Brain microvascular endothelial cell (primary cell): ENCODE measurements around the gene MAPRE2.
"Not testable (repeated sequence)": the region's sequence is repeated elsewhere in the genome, so short reads cannot be mapped to it uniquely, and the experiment has no call there.

Experiments used
- DNase-seq: peaks from one replicate; pipeline ENCODE4 v3.0.0-alpha.2; 2020
- H3K27ac ChIP-seq: fragments of 250-450 bp; sonication (Bioruptor Pico); 2 replicates; pipeline ENCODE4 v1.5.1; 2020; ENCODE audit warnings: mild to moderate bottlenecking, moderate library complexity
- H3K27me3 ChIP-seq: fragments of 250-450 bp; sonication (Bioruptor Pico); replicated peaks from 2 replicates; pipeline ENCODE4 v1.5.1; 2020; ENCODE audit warnings: mild to moderate bottlenecking
- H3K36me3 ChIP-seq: fragments of 250-450 bp; sonication (Bioruptor Pico); replicated peaks from 2 replicates; pipeline ENCODE4 v1.5.1; 2020; ENCODE audit warnings: mild to moderate bottlenecking
- H3K4me3 ChIP-seq: 2 replicates; pipeline ENCODE4 v1.5.1; 2011; ENCODE audit warnings: low read depth, mild to moderate bottlenecking, control low read depth, low read length, moderate library complexity
- CTCF ChIP-seq: IDR thresholded peaks from 2 replicates; pipeline ENCODE4 v1.5.1; 2011; ENCODE audit warnings: low read depth, mild to moderate bottlenecking, moderate library complexity, low read length, control low read depth, inconsistent platforms; ENCODE audit errors: missing control alignments
- in situ Hi-C: cut with HindIII; loops from 2 replicates; pipeline ENCODE4 v1.10.0; 2017; ENCODE audit warnings: low sequenced_read_pairs, low pct_ligation_motif_present

Gene MAPRE2

GRCh38 chr18:35163721-35164120, 122.5 kb downstream of the MAPRE2 start:
- Histone ChIP-seq H3K27ac (no peak overlapping the region), H3K36me3 (no peaks in the 10 kb centered on the region), H3K27me3 (no peaks in the 10 kb centered on the region), H3K4me3 (no peak overlapping the region)
- in situ Hi-C loops = no loop called here
- DNase-seq = no peak
- no peak for TF ChIP-seq CTCF

- no peak for TF ChIP-seq CTCF
- no peak for DNase-seq
- Histone ChIP-seq H3K27me3 (no peaks in the 10 kb centered on the region), H3K36me3 (no peaks in the 10 kb centered on the region), H3K4me3 (no peak overlapping the region), H3K27ac (no peak overlapping the region)
- in situ Hi-C loops = no loop called here
These were observed 122.9 kb downstream of the MAPRE2 start for GRCh38 chr18:35164133-35164532.

GRCh38 chr18:35167332-35167731, 126.1 kb downstream of the MAPRE2 start:
- Histone ChIP-seq H3K27ac (no peak overlapping the region), H3K36me3 (no peaks in the 10 kb centered on the region), H3K4me3 (no peak overlapping the region), H3K27me3 (no peaks in the 10 kb centered on the region)
- in situ Hi-C loops = no loop called here
- DNase-seq = no peak
- no peak for TF ChIP-seq CTCF

- no peaks in the 10 kb centered on the region for H3K36me3 ChIP-seq
- DNase-seq = no peak
- no peaks in the 10 kb centered on the region for H3K27me3 ChIP-seq
- H3K4me3 ChIP-seq = no peak overlapping the region
- TF ChIP-seq CTCF = no peak
- no peak overlapping the region for H3K27ac ChIP-seq
- in situ Hi-C loops = no loop called here
These were observed 126.6 kb downstream of the MAPRE2 start for GRCh38 chr18:35167857-35168256.

GRCh38 chr18:35170323-35170722, 129.1 kb downstream of the MAPRE2 start:
- H3K36me3 ChIP-seq, in situ Hi-C loops, DNase-seq, H3K27me3 ChIP-seq, H3K4me3 ChIP-seq, H3K27ac ChIP-seq: not testable (repeated sequence)

- H3K36me3 ChIP-seq = no peaks in the 10 kb centered on the region
- no peak overlapping the region for H3K4me3 ChIP-seq
- DNase-seq = no peak
- no peaks in the 10 kb centered on the region for H3K27me3 ChIP-seq
- no peak for TF ChIP-seq CTCF
- H3K27ac ChIP-seq = no peak overlapping the region
- in situ Hi-C loops = no loop called here
These were observed 130.2 kb downstream of the MAPRE2 start for GRCh38 chr18:35171315-35171987.
